ENCODE results near the gene ZC3HAV1.

ZC3HAV1 gene

DNA sequence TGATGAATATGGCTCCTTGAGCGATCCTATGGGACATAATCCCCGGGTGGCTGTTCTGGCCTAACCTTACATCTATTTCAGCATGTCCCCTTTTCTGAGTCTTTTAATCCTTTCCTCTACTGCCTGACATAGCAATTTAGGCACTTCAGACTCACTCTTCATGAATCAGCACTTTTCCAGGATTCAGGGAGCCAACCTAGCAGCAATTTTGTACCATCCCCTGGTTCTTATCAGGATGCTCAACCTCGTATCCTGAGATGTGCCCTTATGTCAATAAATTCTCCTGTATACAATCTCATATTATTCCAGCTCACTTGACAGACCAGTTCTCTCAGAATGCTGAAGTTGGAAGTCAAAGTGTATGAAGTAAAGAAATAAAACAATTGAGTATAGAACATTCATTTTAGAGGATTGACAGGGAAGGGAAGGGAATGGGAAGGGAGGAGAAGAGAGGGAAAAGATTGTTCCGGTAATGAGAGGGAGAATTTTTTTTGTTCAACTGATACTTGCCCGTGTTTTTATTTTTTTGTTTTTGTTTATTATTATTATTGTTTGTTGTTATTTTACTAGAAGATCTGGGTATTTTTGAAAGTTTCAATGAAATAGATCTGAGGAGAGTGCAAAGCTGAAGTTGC is 8.2 kb upstream of the ZC3HAV1 start:
- no peak for DNase-seq (ENCODE audit: low read depth, low spot score)
- H3K4me1 ChIP-seq (ENCODE audit: insufficient read depth, insufficient read length), result no peaks in the 10 kb centered on the region
- no peaks in the 10 kb centered on the region for H3K36me3 ChIP-seq (ENCODE audit: insufficient read depth, insufficient read length, low read length)
- no peak overlapping the region for H3K9ac ChIP-seq (ENCODE audit: insufficient read length, low read depth)
- H3K27me3 ChIP-seq (ENCODE audit: insufficient read depth, insufficient read length), result no peaks in the 10 kb centered on the region
- no peaks in the 10 kb centered on the region for H3K9me3 ChIP-seq (ENCODE audit: insufficient read depth, low read length)
- TF ChIP-seq YY1 (IDR thresholded peaks at IDR 0.05; ENCODE audit: insufficient read depth, insufficient read length) (no peak), ZNF274 (IDR thresholded peaks at IDR 0.05; ENCODE audit: low read depth, low read length) (no peak)
- H3K4me3 ChIP-seq (ENCODE audit: insufficient read length, low read depth), result no peak overlapping the region

DNA sequence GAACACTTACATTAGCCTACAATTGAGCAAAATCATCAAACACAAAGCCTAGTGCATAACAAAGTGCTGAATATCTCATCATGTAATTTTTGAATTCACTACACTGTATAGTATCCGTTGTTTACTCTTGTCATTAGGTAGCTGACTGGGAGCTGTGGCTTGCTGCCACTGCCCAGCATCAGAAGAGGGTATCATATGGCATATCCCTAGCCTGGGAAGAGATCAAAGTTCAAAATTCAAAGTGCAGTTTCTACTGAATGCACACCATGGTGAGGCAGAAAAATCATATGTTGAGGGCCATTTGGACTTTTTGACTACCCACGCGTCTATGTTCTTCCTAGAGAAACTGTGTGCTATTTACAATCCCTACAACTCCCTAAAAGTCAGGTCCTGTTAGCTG is 7.5 kb upstream of the ZC3HAV1 start:
- Histone ChIP-seq H3K4me3 (ENCODE audit: insufficient read length, low read depth) (no peak overlapping the region), H3K9me3 (ENCODE audit: insufficient read depth, low read length) (no peaks in the 10 kb centered on the region), H3K4me1 (ENCODE audit: insufficient read depth, insufficient read length) (no peaks in the 10 kb centered on the region), H3K36me3 (ENCODE audit: insufficient read depth, insufficient read length, low read length) (no peaks in the 10 kb centered on the region), H3K27me3 (ENCODE audit: insufficient read depth, insufficient read length) (no peaks in the 10 kb centered on the region), H3K9ac (ENCODE audit: insufficient read length, low read depth) (no peak overlapping the region)
- no peak for DNase-seq (ENCODE audit: low read depth, low spot score)
- no peak for TF ChIP-seq YY1 (IDR thresholded peaks at IDR 0.05; ENCODE audit: insufficient read depth, insufficient read length)
- no peak for TF ChIP-seq ZNF274 (IDR thresholded peaks at IDR 0.05; ENCODE audit: low read depth, low read length)
- no peak for TF ChIP-seq SUZ12 (IDR thresholded peaks at IDR 0.05; ENCODE audit: extremely low read depth, insufficient read depth, insufficient read length)

DNA sequence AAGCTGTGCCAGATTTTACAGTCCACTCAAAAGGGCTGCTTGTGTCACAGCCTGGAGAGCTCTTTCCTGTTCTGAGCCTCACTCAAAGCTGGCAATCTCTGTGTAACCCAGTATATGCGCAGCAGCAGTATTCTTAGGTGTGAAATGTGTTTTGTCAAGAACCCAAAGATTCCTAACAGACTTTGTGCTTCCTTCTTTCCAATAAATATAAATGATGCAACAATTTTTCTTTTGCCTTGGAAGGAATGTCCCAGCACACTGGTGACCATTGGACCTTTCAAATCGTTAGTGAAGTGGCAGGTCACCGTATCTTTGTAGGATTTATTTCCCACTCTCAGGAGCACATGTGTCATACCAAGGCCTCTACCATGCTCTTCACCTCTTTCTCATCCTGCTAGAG is 5.6 kb upstream of the ZC3HAV1 start:
- no peaks in the 10 kb centered on the region for H3K36me3 ChIP-seq (ENCODE audit: insufficient read depth, insufficient read length, low read length)
- no peaks in the 10 kb centered on the region for H3K4me1 ChIP-seq (ENCODE audit: insufficient read depth, insufficient read length)
- H3K4me3 ChIP-seq (ENCODE audit: insufficient read length, low read depth), result no peak overlapping the region
- no peak overlapping the region for H3K9ac ChIP-seq (ENCODE audit: insufficient read length, low read depth)
- TF ChIP-seq ZNF274 (IDR thresholded peaks at IDR 0.05; ENCODE audit: low read depth, low read length), result no peak
- TF ChIP-seq SUZ12 (IDR thresholded peaks at IDR 0.05; ENCODE audit: extremely low read depth, insufficient read depth, insufficient read length), result no peak
- no peak for TF ChIP-seq YY1 (IDR thresholded peaks at IDR 0.05; ENCODE audit: insufficient read depth, insufficient read length)
- DNase-seq (ENCODE audit: low read depth, low spot score), result no peak
- no peaks in the 10 kb centered on the region for H3K9me3 ChIP-seq (ENCODE audit: insufficient read depth, low read length)
- peaks cover 14% of the 10 kb centered on the region for H3K27me3 ChIP-seq (ENCODE audit: insufficient read depth, insufficient read length)

DNA sequence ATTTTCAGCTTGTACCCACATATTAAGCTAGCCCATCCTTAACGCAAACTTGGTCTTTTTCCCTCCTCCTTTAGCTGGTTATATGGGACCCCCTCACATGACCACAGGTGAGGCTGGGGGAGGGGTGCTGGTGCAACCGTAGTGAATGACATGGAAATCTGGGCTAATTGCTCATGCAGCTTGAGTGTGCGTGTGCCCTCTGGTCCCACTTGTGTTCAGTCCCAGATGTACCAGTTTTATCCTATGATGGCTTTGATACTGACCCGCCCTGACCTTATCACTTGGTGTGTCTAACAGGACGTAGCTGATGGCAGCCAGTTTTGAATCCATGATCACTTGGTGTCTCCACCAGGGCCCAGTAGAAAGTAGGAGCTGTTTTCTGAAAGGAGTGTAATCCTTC is 5.1 kb upstream of the ZC3HAV1 start:
- H3K27me3 ChIP-seq (ENCODE audit: insufficient read depth, insufficient read length), result peaks cover 19% of the 10 kb centered on the region
- H3K9ac ChIP-seq (ENCODE audit: insufficient read length, low read depth), result no peak overlapping the region
- no peak for TF ChIP-seq YY1 (IDR thresholded peaks at IDR 0.05; ENCODE audit: insufficient read depth, insufficient read length)
- TF ChIP-seq ZNF274 (IDR thresholded peaks at IDR 0.05; ENCODE audit: low read depth, low read length), result no peak
- TF ChIP-seq SUZ12 (IDR thresholded peaks at IDR 0.05; ENCODE audit: extremely low read depth, insufficient read depth, insufficient read length), result no peak
- H3K4me3 ChIP-seq (ENCODE audit: insufficient read length, low read depth), result no peak overlapping the region
- H3K36me3 ChIP-seq (ENCODE audit: insufficient read depth, insufficient read length, low read length), result no peaks in the 10 kb centered on the region
- H3K4me1 ChIP-seq (ENCODE audit: insufficient read depth, insufficient read length), result no peaks in the 10 kb centered on the region
- DNase-seq (ENCODE audit: low read depth, low spot score), result no peak
- no peaks in the 10 kb centered on the region for H3K9me3 ChIP-seq (ENCODE audit: insufficient read depth, low read length)

DNA sequence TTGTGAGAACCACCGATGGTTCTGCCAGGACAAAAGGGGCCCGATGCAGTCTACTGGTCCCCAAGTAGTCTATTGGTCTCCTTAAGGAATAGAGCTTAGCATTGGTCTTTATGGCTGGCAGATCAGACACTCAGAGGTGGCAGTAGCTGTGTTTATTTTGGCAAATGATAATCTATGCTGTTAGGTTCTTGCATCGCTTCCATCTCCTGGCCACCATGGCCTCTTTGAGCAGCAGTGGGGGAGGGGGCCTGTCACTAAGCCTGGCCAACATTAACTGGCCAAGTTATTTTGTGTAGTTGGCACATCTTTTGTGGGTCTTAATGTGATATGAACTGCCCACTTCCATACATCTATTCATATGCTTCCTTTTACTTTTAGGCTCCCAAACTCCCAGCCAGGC is 4.5 kb upstream of the ZC3HAV1 start:
- Histone ChIP-seq H3K4me1 (ENCODE audit: insufficient read depth, insufficient read length) (no peaks in the 10 kb centered on the region), H3K9me3 (ENCODE audit: insufficient read depth, low read length) (no peaks in the 10 kb centered on the region), H3K36me3 (ENCODE audit: insufficient read depth, insufficient read length, low read length) (no peaks in the 10 kb centered on the region), H3K27me3 (ENCODE audit: insufficient read depth, insufficient read length) (peaks cover 21% of the 10 kb centered on the region), H3K4me3 (ENCODE audit: insufficient read length, low read depth) (no peak overlapping the region), H3K9ac (ENCODE audit: insufficient read length, low read depth) (no peak overlapping the region)
- no peak for TF ChIP-seq YY1 (IDR thresholded peaks at IDR 0.05; ENCODE audit: insufficient read depth, insufficient read length)
- TF ChIP-seq SUZ12 (IDR thresholded peaks at IDR 0.05; ENCODE audit: extremely low read depth, insufficient read depth, insufficient read length), result no peak
- no peak for TF ChIP-seq ZNF274 (IDR thresholded peaks at IDR 0.05; ENCODE audit: low read depth, low read length)
- no peak for DNase-seq (ENCODE audit: low read depth, low spot score)

DNA sequence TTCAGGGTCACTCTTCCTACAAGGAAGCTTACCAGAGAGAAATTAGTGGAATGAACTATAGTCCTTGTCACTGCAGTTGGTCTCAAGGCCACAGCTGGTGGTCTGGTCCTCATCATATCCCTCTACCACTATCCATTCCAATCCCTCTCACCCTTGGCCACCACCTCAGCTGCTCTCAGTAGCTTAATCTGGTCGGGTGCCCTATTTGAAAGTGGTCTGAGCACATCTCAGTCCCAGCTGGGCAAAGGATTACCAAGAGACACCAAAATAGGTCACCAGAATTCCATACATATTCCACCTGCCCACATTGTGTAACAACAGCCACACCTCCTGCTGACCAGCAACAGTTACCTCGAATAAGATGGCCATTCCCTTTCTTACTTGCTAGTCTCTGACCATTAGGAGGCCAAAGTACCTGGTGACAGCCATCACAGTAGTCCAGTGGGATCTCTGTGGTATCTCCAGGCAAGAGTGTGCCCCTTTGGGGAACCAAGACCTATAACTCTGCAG is 3.3 kb upstream of the ZC3HAV1 start:
- Histone ChIP-seq H3K36me3 (ENCODE audit: insufficient read depth, insufficient read length, low read length) (no peaks in the 10 kb centered on the region), H3K9me3 (ENCODE audit: insufficient read depth, low read length) (no peaks in the 10 kb centered on the region), H3K9ac (ENCODE audit: insufficient read length, low read depth) (no peak overlapping the region), H3K27me3 (ENCODE audit: insufficient read depth, insufficient read length) (peaks cover 21% of the 10 kb centered on the region), H3K4me3 (ENCODE audit: insufficient read length, low read depth) (no peak overlapping the region), H3K4me1 (ENCODE audit: insufficient read depth, insufficient read length) (no peaks in the 10 kb centered on the region)
- TF ChIP-seq YY1 (IDR thresholded peaks at IDR 0.05; ENCODE audit: insufficient read depth, insufficient read length), result no peak
- TF ChIP-seq SUZ12 (IDR thresholded peaks at IDR 0.05; ENCODE audit: extremely low read depth, insufficient read depth, insufficient read length), result no peak
- TF ChIP-seq ZNF274 (IDR thresholded peaks at IDR 0.05; ENCODE audit: low read depth, low read length), result no peak
- DNase-seq (ENCODE audit: low read depth, low spot score), result no peak

DNA sequence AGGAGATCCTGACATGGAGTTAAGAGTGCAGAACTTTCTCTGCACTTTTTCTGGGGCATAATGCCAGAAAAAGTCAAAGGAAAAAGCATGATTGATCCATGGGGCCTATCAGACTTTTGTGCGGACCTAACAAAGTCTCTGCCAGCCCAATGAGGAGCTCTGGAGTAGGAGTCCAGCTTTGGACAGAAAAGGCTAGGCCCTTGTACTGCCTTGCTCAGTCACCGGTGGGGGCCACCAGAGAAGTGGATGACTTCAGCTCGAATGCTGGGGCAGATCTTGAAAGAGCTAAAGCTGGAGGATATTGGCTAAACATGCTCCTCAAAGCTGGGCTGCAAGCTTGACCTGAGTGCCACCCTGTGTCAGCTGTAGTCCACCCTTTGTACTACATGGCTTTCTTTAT is 2.8 kb upstream of the ZC3HAV1 start:
- no peak for TF ChIP-seq SUZ12 (IDR thresholded peaks at IDR 0.05; ENCODE audit: extremely low read depth, insufficient read depth, insufficient read length)
- no peak for TF ChIP-seq YY1 (IDR thresholded peaks at IDR 0.05; ENCODE audit: insufficient read depth, insufficient read length)
- TF ChIP-seq ZNF274 (IDR thresholded peaks at IDR 0.05; ENCODE audit: low read depth, low read length), result no peak
- no peaks in the 10 kb centered on the region for H3K4me1 ChIP-seq (ENCODE audit: insufficient read depth, insufficient read length)

More for the DNA sequence above, 2.8 kb upstream of the ZC3HAV1 start:
- Histone ChIP-seq H3K9me3 (ENCODE audit: insufficient read depth, low read length) (no peaks in the 10 kb centered on the region), H3K4me3 (ENCODE audit: insufficient read length, low read depth) (no peak overlapping the region), H3K36me3 (ENCODE audit: insufficient read depth, insufficient read length, low read length) (no peaks in the 10 kb centered on the region), H3K9ac (ENCODE audit: insufficient read length, low read depth) (no peak overlapping the region), H3K27me3 (ENCODE audit: insufficient read depth, insufficient read length) (peaks cover 21% of the 10 kb centered on the region)
- no peak for DNase-seq (ENCODE audit: low read depth, low spot score)
